Caco-2 (cell line): Measurements from ENCODE around the gene SLC12A3. TPM values are rescaled to one million over a fixed set of nuclear protein-coding genes. Genes with fewer than 3 reads are reported as not detected.

Source experiments
- BruUV-seq: library from RNA; stranded (reverse); fragments of 400-500 nt; replicated peaks from 2 replicates; lab custom pipeline; 2021; lab: Mats Ljungman, UMichigan
- CTCF ChIA-PET: fragments of 300-600 bp; sonication (Branson Sonifier 250); formaldehyde crosslinking; loops from one replicate; lab custom pipeline; 2022; ENCODE audit warnings: antibody characterized with exemption; lab: Charles Lee
- POLR2A ChIA-PET: fragments of 300-600 bp; sonication (Branson Sonifier 250); formaldehyde crosslinking; loops from one replicate; lab custom pipeline; 2022; ENCODE audit warnings: antibody characterized with exemption; lab: Charles Lee
- DNase-seq, 2 experiments: peaks; one replicate each; pipeline versions ENCODE4 v3.0.0 to v3.0.0-alpha.2; 2020 to 2022
- H3K27me3 ChIP-seq: replicated peaks from 2 replicates; pipeline ENCODE4 v1.6.0; 2011; ENCODE audit warnings: low read length; ENCODE audit not compliant: control insufficient read depth, insufficient read depth
- H3K36me3 ChIP-seq: 2 replicates; pipeline ENCODE4 v1.5.1; 2011; ENCODE audit warnings: low read length; ENCODE audit not compliant: control insufficient read depth, insufficient read depth
- H3K4me1 ChIP-seq: fragments of 250-450 bp; sonication (Bioruptor Pico); 2 replicates; pipeline ENCODE4 v1.5.1; 2020; ENCODE audit warnings: mild to moderate bottlenecking
- H3K4me3 ChIP-seq: 2 replicates; pipeline ENCODE4 v1.5.1; 2011; ENCODE audit warnings: low read depth, mild to moderate bottlenecking, control low read depth, low read length
- H3K9me3 ChIP-seq: fragments of 250-450 bp; sonication (Bioruptor Pico); 2 replicates; pipeline ENCODE4 v1.5.1; 2020; ENCODE audit warnings: mild to moderate bottlenecking, moderate library complexity
- H3K27ac Mint-ChIP-seq: one replicate; pipeline ENCODE4 v1.8.0; 2022; ENCODE audit warnings: mixed read lengths; ENCODE audit not compliant: unreplicated experiment
- H3K27me3 Mint-ChIP-seq: one replicate; pipeline ENCODE4 v1.8.0; 2022; ENCODE audit warnings: mixed read lengths; ENCODE audit not compliant: insufficient read depth, unreplicated experiment
- H3K36me3 Mint-ChIP-seq: one replicate; pipeline ENCODE4 v1.8.0; 2022; ENCODE audit warnings: mild to moderate bottlenecking, mixed read lengths; ENCODE audit not compliant: insufficient read depth, unreplicated experiment
- H3K4me1 Mint-ChIP-seq: one replicate; pipeline ENCODE4 v1.8.0; 2022; ENCODE audit warnings: low read depth, mixed read lengths; ENCODE audit not compliant: unreplicated experiment
- H3K4me3 Mint-ChIP-seq: one replicate; pipeline ENCODE4 v1.8.0; 2022; ENCODE audit warnings: mild to moderate bottlenecking, moderate library complexity, mixed read lengths; ENCODE audit not compliant: unreplicated experiment
- H3K9me3 Mint-ChIP-seq: one replicate; pipeline ENCODE4 v1.8.0; 2022; ENCODE audit warnings: mixed read lengths; ENCODE audit not compliant: unreplicated experiment
- intact Hi-C: fragments of 100-400 bp; cut with micrococcal nuclease; formaldehyde crosslinking; loops from one replicate; pipeline ENCODE4 v1.10.0; 2022; ENCODE audit not compliant: unreplicated experiment
- total RNA-seq: library from RNA; stranded (reverse); gene quantifications from 2 replicates; pipeline ENCODE4 v1.2.3, GENCODE V29; 2022
- TF ChIP-seq, protein P1 (sequence below), 2 experiments: fragments of 200-600 bp in 1 of 2; IDR thresholded peaks; 1 replicate in 1 of 2; 2 replicates in 1 of 2; pipeline versions ENCODE4 v1.5.1 to v1.8.0; 2011 to 2022; ENCODE audit warnings: antibody characterized with exemption in 1 of 2, control low read depth in 1 of 2, inconsistent platforms in 1 of 2, low read depth in 1 of 2, low read length in 1 of 2, mild to moderate bottlenecking in 1 of 2, moderate library complexity in 1 of 2; ENCODE audit not compliant: insufficient read depth in 1 of 2, severe bottlenecking in 1 of 2, unreplicated experiment in 1 of 2

Gene SLC12A3
- total RNA-seq, 1 experiment from 2014 or later, result 0.73 TPM

- intact Hi-C loops, result no loop called here
Measured at GRCh38 chr16:56848029-56848936, 16.7 kb upstream of the SLC12A3 start.

DNA sequence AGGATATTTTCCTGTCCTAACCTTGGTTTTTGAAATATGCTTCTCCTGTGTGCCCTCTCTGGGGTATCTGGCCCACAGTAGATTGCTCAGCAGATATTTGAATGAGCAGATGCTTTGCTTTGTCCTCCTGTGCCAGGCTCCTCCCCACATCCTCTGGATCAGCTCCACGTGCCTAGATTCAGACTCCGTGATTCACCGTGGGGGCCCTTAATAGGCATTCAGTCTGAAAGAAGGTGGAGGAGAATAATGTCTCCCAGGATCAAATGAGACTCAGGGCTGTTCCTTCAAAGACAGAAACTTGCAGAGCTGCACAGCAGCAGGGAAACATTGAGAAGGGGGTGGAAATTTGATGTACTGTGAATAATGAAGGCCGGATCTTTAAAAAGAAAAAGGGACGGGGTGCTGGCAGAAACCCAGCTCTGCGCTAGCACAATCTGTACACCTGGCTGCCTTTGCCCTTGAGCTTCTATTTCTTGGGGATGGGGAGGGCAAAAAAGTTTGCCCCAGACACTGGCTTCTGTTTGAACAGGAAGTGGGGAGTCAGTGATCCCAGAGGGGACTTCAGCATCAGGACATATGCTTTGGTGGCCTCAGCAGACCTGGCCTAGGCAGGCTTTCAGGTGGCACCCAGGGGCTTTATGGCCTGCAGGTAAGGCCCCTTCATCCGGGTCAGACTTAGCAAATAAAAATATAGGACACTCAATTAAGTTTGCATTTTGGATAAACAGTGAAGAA lies 15.9 kb upstream of the SLC12A3 start:
- H3K4me1 ChIP-seq, result peaks cover 45% of the 10 kb centered on the region
- ChIA-PET CTCF (no interaction called here), POLR2A (interaction anchor here (0.6 kb wide), 1 partner anchor 1806 kb away, joined by 3 read pairs; no protein-coding TSS in a partner anchor)
- Mint-ChIP-seq H3K36me3 (peaks cover 12% of the 10 kb centered on the region), H3K4me1 (peaks cover 38% of the 10 kb centered on the region), H3K27me3 (no peaks in the 10 kb centered on the region), H3K4me3 (no peak overlapping the region), H3K9me3 (no peaks in the 10 kb centered on the region), H3K27ac (peak overlapping the region; percentile 77)
- H3K4me3 ChIP-seq, result no peak overlapping the region
- H3K9me3 ChIP-seq, result no peaks in the 10 kb centered on the region
- BruUV-seq, result TSS peak; percentile 38
- TF ChIP-seq, protein P1, sequence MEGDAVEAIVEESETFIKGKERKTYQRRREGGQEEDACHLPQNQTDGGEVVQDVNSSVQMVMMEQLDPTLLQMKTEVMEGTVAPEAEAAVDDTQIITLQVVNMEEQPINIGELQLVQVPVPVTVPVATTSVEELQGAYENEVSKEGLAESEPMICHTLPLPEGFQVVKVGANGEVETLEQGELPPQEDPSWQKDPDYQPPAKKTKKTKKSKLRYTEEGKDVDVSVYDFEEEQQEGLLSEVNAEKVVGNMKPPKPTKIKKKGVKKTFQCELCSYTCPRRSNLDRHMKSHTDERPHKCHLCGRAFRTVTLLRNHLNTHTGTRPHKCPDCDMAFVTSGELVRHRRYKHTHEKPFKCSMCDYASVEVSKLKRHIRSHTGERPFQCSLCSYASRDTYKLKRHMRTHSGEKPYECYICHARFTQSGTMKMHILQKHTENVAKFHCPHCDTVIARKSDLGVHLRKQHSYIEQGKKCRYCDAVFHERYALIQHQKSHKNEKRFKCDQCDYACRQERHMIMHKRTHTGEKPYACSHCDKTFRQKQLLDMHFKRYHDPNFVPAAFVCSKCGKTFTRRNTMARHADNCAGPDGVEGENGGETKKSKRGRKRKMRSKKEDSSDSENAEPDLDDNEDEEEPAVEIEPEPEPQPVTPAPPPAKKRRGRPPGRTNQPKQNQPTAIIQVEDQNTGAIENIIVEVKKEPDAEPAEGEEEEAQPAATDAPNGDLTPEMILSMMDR (IDR thresholded peaks at IDR 0.05; ENCODE audit: insufficient read depth in 1 of 2, low read depth in 1 of 2, low read length in 1 of 2, severe bottlenecking in 1 of 2, unreplicated experiment in 1 of 2), result no peak
- H3K27me3 ChIP-seq, result no peaks in the 10 kb centered on the region
- H3K36me3 ChIP-seq, result 0 out of 2 replicates have a peak, but pooled peaks cover 1% of the 10 kb centered on the region
- intact Hi-C loops, result no loop called here
- peak in 1 of 2 experiments; percentile 21 for DNase-seq

More at GRCh38 chr16:56848029-56848936, 16.7 kb upstream of the SLC12A3 start:
- no TSS peak for BruUV-seq
- Histone ChIP-seq H3K27me3 (no peaks in the 10 kb centered on the region), H3K4me3 (no peak overlapping the region), H3K4me1 (peaks cover 45% of the 10 kb centered on the region), H3K9me3 (no peaks in the 10 kb centered on the region), H3K36me3 (0 out of 2 replicates have a peak, but pooled peaks cover 1% of the 10 kb centered on the region)
- no peak overlapping the region for H3K4me3 Mint-ChIP-seq
- H3K36me3 Mint-ChIP-seq, result peaks cover 21% of the 10 kb centered on the region
- peaks cover 38% of the 10 kb centered on the region for H3K4me1 Mint-ChIP-seq
- no peaks in the 10 kb centered on the region for H3K27me3 Mint-ChIP-seq
- POLR2A ChIA-PET, result interaction anchor here (0.6 to 1.2 kb wide), 2 partner anchors 85 to 1806 kb away, joined by 3 read pairs; no protein-coding TSS in a partner anchor
- H3K9me3 Mint-ChIP-seq, result no peaks in the 10 kb centered on the region
- peak in 1 of 2 experiments; percentile 24 for DNase-seq
- TF ChIP-seq, protein P1 (IDR thresholded peaks at IDR 0.05; ENCODE audit: insufficient read depth in 1 of 2, low read depth in 1 of 2, low read length in 1 of 2, severe bottlenecking in 1 of 2, unreplicated experiment in 1 of 2), result no peak
- peak overlapping the region; percentile 77 for H3K27ac Mint-ChIP-seq
- CTCF ChIA-PET, result no interaction called here
